KG1 (cell line): ENCODE results near the gene NRG3.
"Not testable (repeated sequence)": the region's sequence is repeated elsewhere in the genome, so short reads cannot be mapped to it uniquely, and the experiment has no call there.

Source experiments
- DNase-seq: peaks from one replicate; lab custom pipeline; 2025; lab: John Stamatoyannopoulos, UW

The NRG3 gene

GRCh38 chr10:82916941-82917340 is 1041.9 kb downstream of the NRG3 start:
- DNase-seq: no peak

- no peak for DNase-seq
These were observed 1043.0 kb downstream of the NRG3 start for GRCh38 chr10:82918022-82918421.

- no peak for DNase-seq
These were observed 1047.1 kb downstream of the NRG3 start for GRCh38 chr10:82922046-82922445.

DNA sequence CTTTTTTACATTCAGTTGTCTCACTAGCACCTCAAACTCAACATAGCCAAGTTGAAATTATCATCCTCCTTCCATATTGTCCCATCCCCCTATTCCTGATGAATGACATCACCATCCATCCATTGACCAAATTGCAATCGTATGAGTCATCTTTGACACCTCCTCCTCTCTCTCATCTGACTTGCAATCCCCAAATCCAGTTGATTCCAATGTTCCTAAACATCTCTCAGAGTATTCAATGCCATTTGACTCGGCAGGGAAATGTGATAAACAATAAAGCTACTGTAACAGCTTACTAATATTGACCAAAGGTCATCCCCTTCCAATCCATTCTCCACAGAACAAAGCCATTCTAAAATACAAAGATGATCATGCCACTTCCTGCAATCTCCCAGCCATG is 1047.8 kb downstream of the NRG3 start:
- no peak for DNase-seq

GRCh38 chr10:82924711-82925110 is 1049.7 kb downstream of the NRG3 start:
- no peak for DNase-seq

GRCh38 chr10:82925547-82925946 is 1050.6 kb downstream of the NRG3 start:
- DNase-seq: no peak

GRCh38 chr10:82932451-82932850 is 1057.5 kb downstream of the NRG3 start:
- no peak for DNase-seq

DNA sequence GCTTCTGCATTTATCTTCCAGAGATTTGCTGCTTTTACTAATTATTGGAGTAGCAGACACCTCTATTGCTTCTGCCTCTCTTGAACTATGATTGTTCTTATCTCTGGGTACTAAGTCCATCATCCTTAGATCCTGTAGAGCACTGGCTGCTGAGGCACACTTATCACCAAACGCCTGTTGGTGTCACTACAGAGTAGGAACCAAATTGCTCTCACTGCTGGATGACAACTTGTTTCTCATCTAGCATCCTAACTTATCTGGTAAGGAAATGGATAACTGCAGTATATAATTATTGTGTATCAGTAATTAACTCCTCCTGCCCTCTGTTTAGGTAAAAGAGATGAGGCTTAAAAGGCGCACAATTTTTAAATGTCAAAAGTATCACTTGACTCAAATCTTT is 1059.4 kb downstream of the NRG3 start:
- no peak for DNase-seq

GRCh38 chr10:82934947-82935346 is 1060.0 kb downstream of the NRG3 start:
- no peak for DNase-seq

GRCh38 chr10:82938331-82938730 is 1063.3 kb downstream of the NRG3 start:
- no peak for DNase-seq

DNA sequence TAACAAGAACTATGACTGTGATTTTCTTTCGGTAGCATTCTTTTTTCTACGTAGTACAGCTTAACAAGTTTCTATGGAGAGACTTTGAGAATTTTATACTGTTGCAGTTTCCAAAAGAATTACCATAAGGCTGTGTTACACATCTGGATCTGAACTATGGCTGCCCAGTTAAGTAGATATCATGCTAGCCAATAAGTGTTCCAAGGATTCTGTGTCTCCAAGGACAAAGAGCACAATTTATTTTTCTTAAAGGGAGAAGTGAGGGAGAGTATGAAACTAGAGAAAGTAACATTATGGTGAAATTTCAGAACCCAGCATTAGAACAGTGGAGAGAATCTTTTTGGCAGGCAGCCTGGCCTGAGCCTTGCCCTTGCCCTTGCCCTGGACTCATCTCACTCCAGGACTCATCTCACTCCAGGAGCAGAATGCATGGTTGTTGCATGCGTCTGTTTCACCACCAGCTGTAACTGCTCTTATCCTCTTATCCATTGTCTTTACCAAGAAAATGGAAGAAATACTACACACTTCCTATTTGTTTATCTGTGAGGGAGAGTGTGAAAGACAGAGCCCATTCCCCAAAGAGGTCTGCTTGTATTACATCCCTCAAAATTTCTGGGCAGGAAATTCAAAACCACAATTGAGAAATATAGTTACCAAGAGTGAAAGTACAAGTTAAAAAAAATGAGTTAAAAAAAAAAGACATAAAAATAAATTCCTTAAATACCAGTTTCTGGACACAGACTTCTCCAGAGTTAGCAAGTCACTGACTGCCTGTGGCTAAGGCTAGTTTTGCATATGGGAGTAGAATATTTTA is 1067.5 kb downstream of the NRG3 start:
- DNase-seq: no peak

GRCh38 chr10:82943142-82943541 is 1068.1 kb downstream of the NRG3 start:
- no peak for DNase-seq

- no peak for DNase-seq
These were observed 1075.0 kb downstream of the NRG3 start for GRCh38 chr10:82949816-82950575.

DNA sequence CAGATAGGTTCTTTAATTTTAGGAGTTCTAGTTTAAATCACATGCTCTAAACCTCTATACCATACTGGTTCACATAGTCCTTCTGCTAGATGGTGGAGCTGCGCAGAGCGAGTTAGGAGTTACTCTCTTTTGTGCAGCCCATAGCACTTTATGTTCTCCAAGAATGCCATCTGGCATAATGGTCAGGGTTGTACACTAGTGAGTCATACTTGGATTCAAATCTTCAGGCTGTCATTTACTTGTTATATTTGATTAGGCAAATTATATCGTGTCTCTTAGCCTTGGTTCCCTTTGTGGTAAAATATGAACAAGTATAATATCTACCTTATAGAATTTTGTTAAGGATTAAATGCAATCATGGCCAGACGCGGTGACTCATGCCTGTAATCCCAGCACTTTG is 1078.3 kb downstream of the NRG3 start:
- DNase-seq: no peak

DNA sequence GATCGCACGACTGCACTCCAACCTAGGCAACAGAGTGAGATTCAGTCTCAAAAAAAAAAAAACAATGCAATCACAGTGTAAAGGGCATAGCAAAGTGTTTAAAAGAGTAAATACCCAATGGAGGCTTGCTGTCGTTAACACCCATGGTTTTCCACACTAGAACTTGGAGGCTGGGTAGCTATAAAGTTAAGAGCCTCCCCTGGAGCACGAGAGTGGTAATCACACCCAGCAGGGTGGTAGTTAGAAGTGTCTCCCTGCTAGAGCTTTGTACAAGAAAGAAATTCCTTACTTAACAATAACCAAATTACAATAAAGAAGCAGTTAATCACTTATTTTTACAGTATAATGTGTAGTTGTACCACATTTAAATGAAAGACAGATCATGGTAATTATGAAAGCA is 1078.9 kb downstream of the NRG3 start:
- DNase-seq: no peak

DNA sequence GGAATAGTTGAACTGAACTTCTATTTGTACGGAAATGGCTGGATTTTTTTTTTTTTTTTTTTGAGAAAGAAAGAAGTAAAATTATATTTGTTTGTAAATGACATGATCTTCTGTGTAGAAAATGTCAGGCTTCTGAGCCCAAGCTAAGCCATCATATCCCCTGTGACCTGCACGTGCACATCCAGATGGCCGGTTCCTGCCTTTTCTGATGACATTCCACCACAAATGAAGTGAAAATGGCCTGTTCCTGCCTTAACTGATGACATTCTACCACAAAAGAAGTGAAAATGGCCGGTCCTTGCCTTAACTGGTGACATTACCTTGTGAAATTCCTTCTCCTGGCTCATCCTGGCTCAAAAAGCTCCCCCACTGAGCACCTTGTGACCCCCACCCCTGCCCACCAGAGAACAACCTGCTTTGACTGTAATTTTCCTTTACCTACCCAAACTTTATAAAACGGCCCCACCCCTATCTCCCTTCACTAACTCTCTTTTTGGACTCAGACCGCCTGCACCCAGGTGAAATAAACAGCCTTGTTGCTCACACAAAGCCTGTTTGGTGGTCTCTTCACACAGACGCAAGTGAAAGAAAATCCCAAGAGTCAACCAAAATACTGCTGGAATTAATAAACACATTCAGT is 1085.5 kb downstream of the NRG3 start:
- DNase-seq: not testable (repeated sequence)

GRCh38 chr10:82961864-82962263 is 1086.9 kb downstream of the NRG3 start:
- no peak for DNase-seq

GRCh38 chr10:82966130-82966529 is 1091.1 kb downstream of the NRG3 start:
- no peak for DNase-seq

DNA sequence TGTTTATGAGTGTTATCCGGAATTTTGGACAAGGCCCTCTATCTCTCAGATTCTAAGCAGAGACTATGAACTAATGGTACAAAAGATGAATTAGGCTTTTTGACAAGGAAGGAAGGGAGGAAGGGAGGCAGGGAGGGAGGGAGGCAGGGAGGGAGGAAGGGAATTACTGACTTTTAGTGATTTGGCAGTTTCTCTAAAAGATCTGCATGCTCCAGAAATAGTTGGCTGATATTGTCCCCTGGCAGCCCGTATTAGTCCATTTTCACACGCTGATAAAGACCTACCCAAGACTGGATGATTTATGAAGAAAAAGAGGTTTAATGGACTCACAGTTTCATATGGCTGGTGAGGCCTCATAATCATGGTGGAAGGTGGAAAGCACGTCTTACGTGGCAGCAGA is 1093.5 kb downstream of the NRG3 start:
- no peak for DNase-seq

DNA sequence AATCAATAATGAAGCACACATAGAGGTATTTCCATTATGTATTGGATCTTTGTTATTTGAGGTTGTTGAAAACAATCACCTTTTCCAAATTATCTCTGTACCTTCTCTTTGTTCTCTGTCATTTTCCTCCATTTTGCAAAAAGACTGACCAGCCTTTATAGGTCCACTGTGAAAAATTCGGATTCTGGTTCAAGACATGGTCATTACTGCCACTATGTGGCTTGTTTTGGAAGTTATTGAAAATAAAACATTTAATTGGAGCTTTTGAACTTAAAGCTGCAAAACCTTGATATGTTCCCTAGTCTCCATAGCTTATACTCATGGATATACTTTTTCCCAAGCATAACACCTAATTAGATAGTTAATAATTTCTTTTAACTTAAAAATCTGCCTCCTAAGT is 1094.4 kb downstream of the NRG3 start:
- DNase-seq: no peak

- DNase-seq: no peak
These were observed 1105.3 kb downstream of the NRG3 start for GRCh38 chr10:82980321-82980720.

DNA sequence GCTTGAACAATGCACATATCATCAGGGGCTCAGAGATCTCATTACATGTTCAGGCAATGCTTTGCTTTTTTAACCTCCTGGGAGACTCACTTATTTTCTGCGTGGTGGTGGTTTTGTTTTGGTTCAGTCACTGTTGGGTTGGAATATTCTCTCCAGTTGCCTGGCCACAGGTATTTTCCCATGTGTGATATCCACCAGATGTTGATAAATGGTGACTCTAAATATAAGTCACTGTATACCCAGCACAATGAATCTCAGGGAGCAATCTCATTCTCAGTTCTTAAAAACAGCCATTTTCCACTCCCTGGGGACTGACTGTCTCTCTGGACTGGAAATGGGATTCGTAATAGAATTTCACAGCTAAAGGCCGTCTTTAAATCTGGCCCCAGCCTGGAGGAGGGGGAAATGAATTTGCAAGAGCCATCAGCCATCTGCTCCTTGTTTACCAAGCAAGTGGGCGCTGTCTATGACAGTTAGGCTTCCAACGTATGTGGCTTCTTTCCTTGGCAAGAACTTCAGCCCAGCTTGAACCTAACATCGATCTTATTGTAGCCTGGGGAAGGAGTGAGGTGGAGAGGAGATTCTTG is 1106.2 kb downstream of the NRG3 start:
- DNase-seq: no peak
